IPS DF 6.9 (cell line): ENCODE measurements around the gene CD8B.
"Not testable (repeated sequence)": the region's sequence is repeated elsewhere in the genome, so short reads cannot be mapped to it uniquely, and the experiment has no call there.

Source experiments
- DNase-seq: peaks from one replicate; pipeline ENCODE4 v3.0.0-alpha.2; 2013; ENCODE audit warnings: low read depth, low spot score
- H3K27ac ChIP-seq: one replicate; pipeline ENCODE4 v1.5.1; 2013; ENCODE audit warnings: low read length, control low read depth
- H3K27me3 ChIP-seq: 2 replicates; pipeline ENCODE4 v1.6.1; 2013; ENCODE audit warnings: mild to moderate bottlenecking, low read length; ENCODE audit not compliant: control insufficient read depth, insufficient read depth
- H3K36me3 ChIP-seq: 2 replicates; pipeline ENCODE4 v1.6.1; 2013; ENCODE audit warnings: low read length; ENCODE audit not compliant: control insufficient read depth, insufficient read depth
- H3K4me1 ChIP-seq: 2 replicates; pipeline ENCODE4 v1.6.1; 2013; ENCODE audit warnings: low read length; ENCODE audit not compliant: control insufficient read depth, insufficient read depth
- H3K4me3 ChIP-seq: 2 replicates; pipeline ENCODE4 v1.5.1; 2013; ENCODE audit warnings: mild to moderate bottlenecking, low read length
- H3K9me3 ChIP-seq: 2 replicates; pipeline ENCODE4 v1.6.1; 2013; ENCODE audit warnings: low read length, inconsistent platforms; ENCODE audit not compliant: control insufficient read depth, insufficient read depth
- WGBS: extraction: QIAGEN DNeasy Blood & Tissue Kit; methylation state at CpG from one replicate; pipeline ENCODE4 v1.1.7; 2013; ENCODE audit warnings: mixed read lengths, missing lambda C conversion rate; ENCODE audit not compliant: insufficient read length, insufficient coverage; 5-methylcytosine and 5-hydroxymethylcytosine counted together

Gene CD8B

GRCh38 chr2:86836915-86837695 lies 24.6 kb downstream of the CD8B start:
- H3K4me3 ChIP-seq, H3K36me3 ChIP-seq, H3K4me1 ChIP-seq, H3K27me3 ChIP-seq, H3K27ac ChIP-seq, DNase-seq, H3K9me3 ChIP-seq: not testable (repeated sequence)
- no CpG with 5 or more reads among the region's 19 CpGs for WGBS

- DNase-seq, H3K4me3 ChIP-seq, H3K27ac ChIP-seq, H3K9me3 ChIP-seq, H3K36me3 ChIP-seq, H3K4me1 ChIP-seq, H3K27me3 ChIP-seq: not testable (repeated sequence)
- WGBS, result no CpG with 5 or more reads among the region's 4 CpGs
These were observed 26.2 kb downstream of the CD8B start for GRCh38 chr2:86835548-86835889.

DNA sequence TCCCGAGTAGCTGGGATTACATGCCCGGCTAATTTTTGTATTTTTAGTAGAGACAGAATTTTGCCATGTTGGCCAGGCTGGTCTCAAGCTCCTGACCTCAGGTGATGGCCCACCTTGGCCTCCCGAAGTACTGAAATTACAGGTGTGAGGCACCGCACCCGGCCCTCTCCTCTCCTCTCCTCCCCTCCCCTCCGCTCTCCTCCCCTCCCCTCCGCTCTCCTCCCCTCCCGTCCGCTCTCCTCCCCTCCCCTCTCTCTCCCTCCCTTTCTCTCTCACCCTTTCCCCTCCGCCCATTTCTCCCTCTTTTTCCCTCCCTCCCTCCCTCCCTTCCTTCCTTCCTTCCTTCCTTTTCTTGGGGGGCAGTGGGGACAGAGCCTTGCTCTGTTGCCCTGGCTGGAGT lies 28.4 kb downstream of the CD8B start:
- no peaks in the 10 kb centered on the region for H3K36me3 ChIP-seq
- no peak for DNase-seq
- no CpG with 5 or more reads among the region's 10 CpGs for WGBS

GRCh38 chr2:86832334-86833096 lies 29.2 kb downstream of the CD8B start:
- H3K27me3 ChIP-seq, result no peaks in the 10 kb centered on the region
- H3K27ac ChIP-seq, result no peak overlapping the region
- no CpG with 5 or more reads among the region's 7 CpGs for WGBS
- H3K4me3 ChIP-seq, result no peak overlapping the region
- no peaks in the 10 kb centered on the region for H3K4me1 ChIP-seq
- DNase-seq, result no peak
- H3K9me3 ChIP-seq, result no peaks in the 10 kb centered on the region
- no peaks in the 10 kb centered on the region for H3K36me3 ChIP-seq

More for the DNA sequence above, 28.4 kb downstream of the CD8B start:
- Histone ChIP-seq H3K27ac (no peak overlapping the region), H3K27me3 (no peaks in the 10 kb centered on the region), H3K9me3 (no peaks in the 10 kb centered on the region), H3K4me3 (no peak overlapping the region), H3K4me1 (no peaks in the 10 kb centered on the region)

DNA sequence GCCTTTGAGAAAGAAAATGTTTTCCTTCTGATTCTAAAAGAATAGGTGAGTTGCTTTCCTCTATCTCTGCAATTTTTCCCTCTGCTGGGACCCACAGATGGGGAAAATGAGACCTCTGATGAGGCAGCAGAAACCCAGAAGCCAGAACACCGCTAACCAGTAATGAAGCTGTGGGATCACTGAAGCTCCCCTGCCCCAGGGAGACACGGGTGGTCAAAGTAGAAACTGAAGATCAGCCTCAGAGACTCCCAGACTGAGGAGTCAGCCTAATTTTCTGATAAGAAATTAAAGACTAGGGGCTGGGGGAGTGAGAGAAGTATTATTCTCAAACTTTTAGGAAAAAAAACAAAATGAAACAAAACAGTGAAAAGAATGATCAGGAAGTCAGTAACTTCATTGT lies 30.1 kb downstream of the CD8B start:
- Histone ChIP-seq H3K36me3 (no peaks in the 10 kb centered on the region), H3K27me3 (no peaks in the 10 kb centered on the region), H3K9me3 (no peaks in the 10 kb centered on the region), H3K4me1 (no peaks in the 10 kb centered on the region), H3K27ac (no peak overlapping the region), H3K4me3 (no peak overlapping the region)
- no peak for DNase-seq
- WGBS, result no CpG with 5 or more reads among the region's 2 CpGs

GRCh38 chr2:86826951-86827350 lies 34.7 kb downstream of the CD8B start:
- Histone ChIP-seq H3K9me3 (no peaks in the 10 kb centered on the region), H3K27me3 (no peaks in the 10 kb centered on the region), H3K36me3 (no peaks in the 10 kb centered on the region), H3K4me3 (no peak overlapping the region), H3K4me1 (no peaks in the 10 kb centered on the region), H3K27ac (no peak overlapping the region)
- no CpG with 5 or more reads among the region's 4 CpGs for WGBS
- DNase-seq, result no peak

DNA sequence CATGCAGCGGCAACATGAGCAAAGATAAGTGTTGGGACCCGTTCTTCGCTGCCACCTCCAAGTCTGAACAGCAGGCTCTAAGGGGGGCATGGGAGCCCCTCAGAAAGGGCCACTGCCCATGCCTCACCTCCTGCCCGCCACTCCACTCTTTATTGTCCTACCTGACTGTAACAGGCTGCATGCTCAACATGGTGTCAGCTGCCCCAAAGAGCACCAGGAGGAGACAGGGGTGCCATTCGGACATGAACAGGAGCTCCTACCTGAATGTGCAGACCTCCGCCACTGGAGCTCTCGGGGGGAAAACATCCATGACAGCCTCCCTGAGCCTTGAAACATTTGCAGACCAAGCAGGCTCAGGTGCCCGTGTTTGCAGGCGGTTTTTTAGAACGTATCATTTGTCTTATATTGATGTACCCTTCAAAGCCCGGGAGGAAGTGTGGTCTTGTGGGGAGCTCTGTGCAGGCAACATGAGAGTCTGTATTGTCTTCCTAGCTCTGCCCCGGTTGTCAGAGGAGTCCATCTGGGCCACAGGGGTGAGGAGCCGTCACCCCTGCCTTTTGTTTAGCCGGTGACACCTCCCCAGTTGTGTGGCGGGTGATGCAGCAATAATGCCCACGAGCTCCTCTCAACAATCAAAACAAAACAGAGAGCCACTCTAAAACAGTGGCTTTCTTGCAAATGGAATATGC lies 35.8 kb downstream of the CD8B start:
- no CpG with 5 or more reads among the region's 16 CpGs for WGBS
- no peak overlapping the region for H3K27ac ChIP-seq
- H3K4me3 ChIP-seq, result no peak overlapping the region
- H3K27me3 ChIP-seq, result no peaks in the 10 kb centered on the region
- H3K36me3 ChIP-seq, result no peaks in the 10 kb centered on the region
- H3K9me3 ChIP-seq, result no peaks in the 10 kb centered on the region
- no peak for DNase-seq
- no peaks in the 10 kb centered on the region for H3K4me1 ChIP-seq

GRCh38 chr2:86825036-86825692 lies 36.5 kb downstream of the CD8B start:
- no peak for DNase-seq
- Histone ChIP-seq H3K27ac (no peak overlapping the region), H3K36me3 (no peaks in the 10 kb centered on the region), H3K4me1 (no peaks in the 10 kb centered on the region), H3K9me3 (no peaks in the 10 kb centered on the region), H3K4me3 (no peak overlapping the region), H3K27me3 (no peaks in the 10 kb centered on the region)
- no CpG with 5 or more reads among the region's 11 CpGs for WGBS

DNA sequence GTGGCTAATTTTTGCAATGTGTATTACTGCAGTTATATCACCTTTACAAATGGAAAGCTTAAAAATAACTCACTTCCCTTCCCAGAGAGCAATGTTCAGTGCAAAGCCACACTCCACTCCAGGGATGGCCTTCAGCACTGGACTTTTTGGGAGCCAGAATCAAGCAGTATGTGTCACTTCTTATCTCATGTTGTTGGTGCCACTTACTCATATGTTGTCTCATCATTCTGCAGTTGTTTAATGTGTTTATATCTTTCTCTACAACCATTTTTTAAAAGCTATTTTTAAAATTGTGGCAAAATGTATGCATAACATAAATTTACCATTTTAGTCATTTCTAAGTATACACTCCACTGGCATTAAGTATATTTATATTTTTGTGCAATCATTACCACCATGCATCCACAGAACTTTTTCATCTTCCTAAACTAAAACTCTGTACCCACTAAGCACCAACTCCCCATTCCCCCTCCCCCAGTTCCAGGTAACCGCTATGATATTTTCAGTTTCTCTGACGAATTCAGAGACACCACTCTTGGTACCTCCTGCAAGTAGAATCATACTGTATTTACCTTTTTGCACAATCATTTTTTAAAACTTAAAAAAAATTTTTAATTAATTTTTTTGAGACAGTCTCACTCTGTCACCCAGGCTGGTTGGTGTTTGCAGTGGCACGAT lies 38.9 kb downstream of the CD8B start:
- no CpG with 5 or more reads among the region's 3 CpGs for WGBS
- Histone ChIP-seq H3K27ac (no peak overlapping the region), H3K4me1 (no peaks in the 10 kb centered on the region), H3K36me3 (no peaks in the 10 kb centered on the region), H3K27me3 (no peaks in the 10 kb centered on the region; the same call in 1 of the 2 replicates), H3K9me3 (no peaks in the 10 kb centered on the region), H3K4me3 (no peak overlapping the region)
- DNase-seq, result no peak

DNA sequence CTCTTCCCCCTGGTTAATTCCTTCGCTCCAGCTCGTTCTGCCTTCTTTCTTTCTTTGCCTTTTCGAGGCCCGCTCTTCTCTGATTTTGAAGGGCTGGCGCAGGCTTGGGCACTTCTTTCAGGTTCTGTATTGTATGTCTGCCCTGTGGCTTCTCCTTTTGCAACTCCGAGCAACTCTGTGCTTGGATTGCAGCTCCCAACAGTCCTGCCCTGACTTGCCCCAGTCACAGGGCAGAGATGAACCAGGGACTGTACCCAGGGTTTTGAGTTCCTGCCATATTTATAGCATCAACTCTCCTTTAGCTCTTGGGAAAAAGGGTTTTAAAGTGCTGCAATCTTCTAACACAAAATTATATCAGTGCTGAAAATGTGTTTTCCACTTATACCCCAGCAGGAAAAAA lies 39.8 kb downstream of the CD8B start:
- H3K9me3 ChIP-seq, result no peaks in the 10 kb centered on the region
- no peaks in the 10 kb centered on the region for H3K36me3 ChIP-seq
- H3K4me3 ChIP-seq, result no peak overlapping the region
- no peaks in the 10 kb centered on the region; the same call in 1 of the 2 replicates for H3K27me3 ChIP-seq
- H3K27ac ChIP-seq, result no peak overlapping the region
- WGBS, result no CpG with 5 or more reads among the region's 6 CpGs
- no peak for DNase-seq
- no peaks in the 10 kb centered on the region for H3K4me1 ChIP-seq
